ENCODE data around the gene BARHL1. TPM values are rescaled to one million over a fixed set of nuclear protein-coding genes. Genes with fewer than 3 reads are reported as not detected.

Gene BARHL1
- total RNA-seq, 1 donor from 2014 or later: not detected

GRCh38 chr9:132587592-132587955 is 5.2 kb downstream of the BARHL1 start:
- peaks cover 28% of the 10 kb centered on the region for H3K27me3 ChIP-seq
- intact Hi-C loops (cut with DNase I): no loop called here

GRCh38 chr9:132588098-132588497 is 5.7 kb downstream of the BARHL1 start:
- Histone ChIP-seq H3K36me3 (no peaks in the 10 kb centered on the region), H3K27ac (no peak overlapping the region), H3K4me1 (peaks cover 9% of the 10 kb centered on the region), H3K9me3 (no peaks in the 10 kb centered on the region), H3K4me3 (no peak overlapping the region), H3K27me3 (peaks cover 28% of the 10 kb centered on the region)
- no peak for TF ChIP-seq POLR2A (IDR thresholded peaks at IDR 0.05)
- no peak for TF ChIP-seq POLR2AphosphoS5 (IDR thresholded peaks at IDR 0.05; ENCODE audit: insufficient read depth in 1 of 2, low read depth in 1 of 2)
- no peak for TF ChIP-seq CTCF (IDR thresholded peaks at IDR 0.05)
- intact Hi-C loops (cut with DNase I): no loop called here
- DNase-seq (ENCODE audit: extremely low spot score in 2 of 2): no peak

More at GRCh38 chr9:132587592-132587955, 5.2 kb downstream of the BARHL1 start:
- Histone ChIP-seq H3K4me3 (no peak overlapping the region), H3K36me3 (no peaks in the 10 kb centered on the region), H3K27ac (no peak overlapping the region), H3K4me1 (peaks cover 10% of the 10 kb centered on the region), H3K9me3 (no peaks in the 10 kb centered on the region)
- TF ChIP-seq CTCF (IDR thresholded peaks at IDR 0.05) (no peak), POLR2AphosphoS5 (IDR thresholded peaks at IDR 0.05; ENCODE audit: insufficient read depth in 1 of 2, low read depth in 1 of 2) (no peak), POLR2A (IDR thresholded peaks at IDR 0.05) (no peak)
- DNase-seq (ENCODE audit: extremely low spot score in 2 of 2): no peak

DNA sequence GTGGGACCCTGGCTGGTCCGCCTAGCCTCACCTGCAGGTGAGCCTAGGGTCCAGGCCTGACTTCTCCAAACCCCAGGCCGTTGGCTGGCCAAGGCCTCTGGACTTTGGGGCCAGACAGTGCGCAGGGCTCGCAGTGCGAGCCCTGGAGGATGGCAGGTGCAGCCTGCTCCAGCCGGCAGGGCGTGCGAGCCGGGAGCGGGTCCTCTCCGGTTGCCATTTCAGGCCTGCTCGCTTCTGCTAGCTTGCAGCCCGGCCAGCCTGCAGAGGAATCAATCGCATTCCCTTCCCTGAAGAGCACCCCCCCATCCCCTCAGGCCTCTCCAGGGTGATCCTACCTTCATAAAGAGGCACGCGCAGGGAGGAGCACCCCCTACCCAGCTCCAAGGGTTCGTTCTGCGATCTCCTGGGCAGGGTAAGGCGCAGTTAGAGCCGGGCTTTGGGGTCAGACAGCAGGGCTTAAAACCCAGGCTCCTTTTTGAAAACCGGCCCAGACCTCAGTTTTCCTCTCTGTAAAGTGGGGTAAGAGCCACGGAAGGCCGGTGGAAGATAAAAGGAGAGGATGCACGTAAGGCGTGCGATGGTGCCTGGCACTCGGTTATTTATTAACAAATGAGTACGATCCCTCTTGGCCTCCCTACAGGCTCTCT is 6.2 kb downstream of the BARHL1 start:
- Histone ChIP-seq H3K9me3 (no peaks in the 10 kb centered on the region), H3K36me3 (no peaks in the 10 kb centered on the region), H3K27ac (no peak overlapping the region), H3K27me3 (peaks cover 28% of the 10 kb centered on the region), H3K4me1 (peaks cover 9% of the 10 kb centered on the region), H3K4me3 (no peak overlapping the region)
- no peak for DNase-seq (ENCODE audit: extremely low spot score in 2 of 2)
- TF ChIP-seq POLR2AphosphoS5 (IDR thresholded peaks at IDR 0.05; ENCODE audit: insufficient read depth in 1 of 2, low read depth in 1 of 2) (no peak), POLR2A (IDR thresholded peaks at IDR 0.05) (no peak), CTCF (IDR thresholded peaks at IDR 0.05) (no peak)
- intact Hi-C loops (cut with DNase I): no loop called here

GRCh38 chr9:132589148-132590036 is 7.0 kb downstream of the BARHL1 start:
- Histone ChIP-seq H3K36me3 (peaks cover 0 to 4% of the 10 kb centered on the region in 2 donors), H3K27me3 (peaks cover 26% of the 10 kb centered on the region), H3K4me1 (peaks cover 9% of the 10 kb centered on the region), H3K9me3 (no peaks in the 10 kb centered on the region), H3K4me3 (no peak overlapping the region), H3K27ac (no peak overlapping the region)
- intact Hi-C loops (cut with DNase I): no loop called here
- TF ChIP-seq POLR2AphosphoS5 (IDR thresholded peaks at IDR 0.05; ENCODE audit: insufficient read depth in 1 of 2, low read depth in 1 of 2) (no peak), POLR2A (IDR thresholded peaks at IDR 0.05) (no peak), CTCF (IDR thresholded peaks at IDR 0.05) (no peak)
- no peak for DNase-seq (ENCODE audit: extremely low spot score in 2 of 2)

DNA sequence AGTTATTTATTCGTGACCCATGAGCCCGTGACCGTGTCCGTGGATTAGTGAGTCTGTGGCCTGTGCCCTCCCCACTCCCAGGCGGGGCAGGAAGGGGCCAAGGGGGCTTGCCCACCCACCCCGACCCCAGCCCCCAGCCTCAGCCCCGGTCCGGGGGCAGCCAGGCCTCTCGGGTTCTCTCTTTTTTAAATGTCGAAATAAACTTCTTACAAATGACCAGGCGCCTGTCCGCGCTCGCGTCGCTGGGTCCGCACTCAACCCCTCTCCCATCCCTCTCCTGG is 7.6 kb downstream of the BARHL1 start:
- peaks cover 9% of the 10 kb centered on the region for H3K4me1 ChIP-seq
- DNase-seq (ENCODE audit: extremely low spot score in 2 of 2): no peak
- no peak overlapping the region for H3K27ac ChIP-seq
- intact Hi-C loops (cut with DNase I): no loop called here
- peaks cover 0 to 10% of the 10 kb centered on the region in 2 donors for H3K36me3 ChIP-seq
- no peak overlapping the region for H3K4me3 ChIP-seq
- TF ChIP-seq CTCF (IDR thresholded peaks at IDR 0.05) (no peak), POLR2A (IDR thresholded peaks at IDR 0.05) (no peak)
- peaks cover 23% of the 10 kb centered on the region for H3K27me3 ChIP-seq
- no peaks in the 10 kb centered on the region for H3K9me3 ChIP-seq
